Aorta (tissue), 5 donors: ENCODE results near the gene IFNA6. TPM values are rescaled to one million over a fixed set of nuclear protein-coding genes. Genes with fewer than 3 reads are reported as not detected.
"Not testable (repeated sequence)": the region's sequence is repeated elsewhere in the genome, so short reads cannot be mapped to it uniquely, and the experiment has no call there.

Source experiments
- ATAC-seq: fragments of 200-7000 bp; cut with Tn5 transposase; one replicate; pipeline ENCODE4 v1.9.1; 2022; ENCODE audit warnings: moderate library complexity; ENCODE audit not compliant: low FRiP score
- DNase-seq, 2 donors: peaks; one replicate each; pipeline ENCODE4 v3.0.0-alpha.2; 2020
- H3K27ac ChIP-seq, 2 donors: one replicate each; pipeline ENCODE4 v1.5.1; 2013; ENCODE audit warnings: low read length in 2 of 2, mild to moderate bottlenecking in 2 of 2, moderate library complexity in 2 of 2, control low read depth in 1 of 2, inconsistent platforms in 1 of 2, low read depth in 1 of 2
- H3K27me3 ChIP-seq, 2 donors: one replicate each; pipeline ENCODE4 v1.6.1; 2013; ENCODE audit warnings: control low read depth in 1 of 2, low read length in 1 of 2, mild to moderate bottlenecking in 1 of 2, moderate library complexity in 1 of 2; ENCODE audit not compliant: insufficient read depth in 2 of 2, control insufficient read depth in 1 of 2
- H3K36me3 ChIP-seq, 2 donors: one replicate each; pipeline ENCODE4 v1.6.1; 2013; ENCODE audit warnings: control low read depth in 1 of 2, low read length in 1 of 2, mild to moderate bottlenecking in 1 of 2; ENCODE audit not compliant: insufficient read depth in 2 of 2, control insufficient read depth in 1 of 2
- H3K4me1 ChIP-seq, 2 donors: one replicate each; pipeline ENCODE4 v1.6.1; 2013; ENCODE audit warnings: low read length in 2 of 2, control low read depth in 1 of 2, mild to moderate bottlenecking in 1 of 2, moderate library complexity in 1 of 2; ENCODE audit not compliant: insufficient read depth in 2 of 2, control insufficient read depth in 1 of 2
- H3K4me3 ChIP-seq, 2 donors: one replicate each; pipeline ENCODE4 v1.5.1; 2013; ENCODE audit warnings: low read length in 2 of 2, control low read depth in 1 of 2, mild to moderate bottlenecking in 1 of 2
- H3K9me3 ChIP-seq: one replicate; pipeline ENCODE4 v1.6.1; 2013; ENCODE audit warnings: mild to moderate bottlenecking, low read length; ENCODE audit not compliant: control insufficient read depth
- WGBS, 2 donors: extraction: QIAGEN DNeasy Blood & Tissue Kit; methylation state at CpG; one replicate each; pipeline ENCODE4 v1.1.7; 2013; 5-methylcytosine and 5-hydroxymethylcytosine counted together
- intact Hi-C, 2 donors: fragments of 100-400 bp; cut with DNase I; formaldehyde crosslinking; loops; one replicate each; pipeline versions ENCODE4 v1.14.2 to v1.15.0; 2022
- polyA plus RNA-seq, 2 donors: library from polyadenylated mRNA; stranded (reverse); fragments of 200-250 nt; gene quantifications; one replicate each; pipeline ENCODE4 v1.2.3, GENCODE V29; 2013
- total RNA-seq, 2 donors: library from RNA; stranded (reverse); fragmentation: NEBNext Ultra II Directional; extraction: Animal tissue kit (Norgen Biotek cat#: 25700); gene quantifications; one replicate each; pipeline ENCODE4 v1.2.1, GENCODE V29; 2021
- donor health status: healthy with polysubstance abuse.
- donor health status: Bipolar disorder and iron deficiency.
- donor health status: DM: no; HTN: no; CAD: no.
- donor health status: DM: no; HTN: no; CAD: no.
- donor health status: DM: yes; HTN: yes; CAD: no.

The IFNA6 gene
- total and polyA plus RNA-seq, 4 donors: not detected

GRCh38 chr9:21371467-21371866 is 20.8 kb upstream of the IFNA6 start:
- ATAC-seq, H3K36me3 ChIP-seq, DNase-seq, intact Hi-C loops, H3K4me1 ChIP-seq, H3K4me3 ChIP-seq, H3K27me3 ChIP-seq, H3K9me3 ChIP-seq, H3K27ac ChIP-seq: not testable (repeated sequence)
- WGBS, 2 donors: 62 to 80% methylated on average over 4 of the region's 4 CpGs

GRCh38 chr9:21367957-21368356 is 17.3 kb upstream of the IFNA6 start, which contains the start of gene IFNA13:
TSS of gene IFNA13 (minus strand) at chr9:21368057. CDS start at chr9:21368010, 47 bp downstream.
- DNase-seq: no peak
- Histone ChIP-seq H3K4me3 (no peak within 1 kb of the TSS), H3K36me3 (no peaks in the 10 kb centered on the region), H3K27me3 (peaks cover 0 to 1% of the 10 kb centered on the region in 2 donors), H3K27ac (no peak within 1 kb of the TSS), H3K9me3 (no peaks in the 10 kb centered on the region), H3K4me1 (no peaks in the 10 kb centered on the region)
- intact Hi-C loops: no loop called here
- ATAC-seq: no peak
- WGBS, 2 donors: 84 to 87% methylated on average over 3 of the region's 3 CpGs

- intact Hi-C loops, DNase-seq, H3K4me1 ChIP-seq, ATAC-seq, H3K27ac ChIP-seq, H3K27me3 ChIP-seq, H3K9me3 ChIP-seq, H3K36me3 ChIP-seq, H3K4me3 ChIP-seq: not testable (repeated sequence)
- 92 to 97% methylated on average over 1 of the region's 2 CpGs for WGBS, 2 donors
Observed at GRCh38 chr9:21367169-21367568, 16.5 kb upstream of the IFNA6 start.

- intact Hi-C loops: no loop called here
- no peaks in the 10 kb centered on the region for H3K9me3 ChIP-seq
- ATAC-seq: no peak
- DNase-seq: no peak
- no peak overlapping the region for H3K4me3 ChIP-seq
- WGBS, 2 donors: 83 to 85% methylated on average over 8 of the region's 8 CpGs
- H3K27ac ChIP-seq: no peak overlapping the region
- no peaks in the 10 kb centered on the region for H3K36me3 ChIP-seq
- no peaks in the 10 kb centered on the region for H3K4me1 ChIP-seq
- H3K27me3 ChIP-seq: peaks cover 0 to 3% of the 10 kb centered on the region in 2 donors
Observed at GRCh38 chr9:21362287-21362686, 11.6 kb upstream of the IFNA6 start.

- Histone ChIP-seq H3K27me3 (peaks cover 0 to 2% of the 10 kb centered on the region in 2 donors), H3K36me3 (no peaks in the 10 kb centered on the region), H3K4me3 (no peak overlapping the region), H3K9me3 (no peaks in the 10 kb centered on the region), H3K4me1 (no peaks in the 10 kb centered on the region), H3K27ac (no peak overlapping the region)
- intact Hi-C loops: no loop called here
- WGBS, 2 donors: 60 to 61% methylated on average over 7 of the region's 7 CpGs
- ATAC-seq (no peak), DNase-seq (no peak)
Observed at GRCh38 chr9:21357479-21358460, 7.1 kb upstream of the IFNA6 start.

GRCh38 chr9:21348430-21348970 is 2.2 kb downstream of the IFNA6 start:
- no peak for ATAC-seq
- no peaks in the 10 kb centered on the region for H3K4me1 ChIP-seq
- intact Hi-C loops: loop anchor here in 1 of 2 donors (5.0 kb wide), 1 partner anchor 44 kb away; no protein-coding TSS in a partner anchor
- H3K9me3 ChIP-seq: no peaks in the 10 kb centered on the region
- WGBS, 2 donors: 69 to 77% methylated on average over 3 of the region's 3 CpGs
- no peak overlapping the region for H3K27ac ChIP-seq
- no peak for DNase-seq
- no peaks in the 10 kb centered on the region for H3K27me3 ChIP-seq
- no peak overlapping the region for H3K4me3 ChIP-seq
- H3K36me3 ChIP-seq: no peaks in the 10 kb centered on the region

- no peaks in the 10 kb centered on the region for H3K9me3 ChIP-seq
- H3K36me3 ChIP-seq: no peaks in the 10 kb centered on the region
- no peaks in the 10 kb centered on the region for H3K4me1 ChIP-seq
- no peak for ATAC-seq
- intact Hi-C loops: no loop called here
- 85 to 86% methylated on average over 4 of the region's 4 CpGs for WGBS, 2 donors
- no peak overlapping the region for H3K27ac ChIP-seq
- H3K4me3 ChIP-seq: no peak overlapping the region
- no peaks in the 10 kb centered on the region for H3K27me3 ChIP-seq
- DNase-seq: no peak
Observed at GRCh38 chr9:21340735-21341134, 10.0 kb downstream of the IFNA6 start.

GRCh38 chr9:21336457-21336856 is 14.2 kb downstream of the IFNA6 start:
- Histone ChIP-seq H3K36me3 (no peaks in the 10 kb centered on the region), H3K4me3 (no peak overlapping the region), H3K4me1 (peaks cover 6 to 16% of the 10 kb centered on the region in 2 donors), H3K27ac (no peak overlapping the region), H3K27me3 (no peaks in the 10 kb centered on the region), H3K9me3 (no peaks in the 10 kb centered on the region)
- intact Hi-C loops: no loop called here
- ATAC-seq: no peak
- DNase-seq: no peak
